ENCODE measurements around the gene TIMM44.
A peak's percentile ranks its signal among the peaks of the same experiment; 100 is the strongest.
"Not testable (repeated sequence)": the region's sequence is repeated elsewhere in the genome, so short reads cannot be mapped to it uniquely, and the experiment has no call there.

The TIMM44 gene

DNA sequence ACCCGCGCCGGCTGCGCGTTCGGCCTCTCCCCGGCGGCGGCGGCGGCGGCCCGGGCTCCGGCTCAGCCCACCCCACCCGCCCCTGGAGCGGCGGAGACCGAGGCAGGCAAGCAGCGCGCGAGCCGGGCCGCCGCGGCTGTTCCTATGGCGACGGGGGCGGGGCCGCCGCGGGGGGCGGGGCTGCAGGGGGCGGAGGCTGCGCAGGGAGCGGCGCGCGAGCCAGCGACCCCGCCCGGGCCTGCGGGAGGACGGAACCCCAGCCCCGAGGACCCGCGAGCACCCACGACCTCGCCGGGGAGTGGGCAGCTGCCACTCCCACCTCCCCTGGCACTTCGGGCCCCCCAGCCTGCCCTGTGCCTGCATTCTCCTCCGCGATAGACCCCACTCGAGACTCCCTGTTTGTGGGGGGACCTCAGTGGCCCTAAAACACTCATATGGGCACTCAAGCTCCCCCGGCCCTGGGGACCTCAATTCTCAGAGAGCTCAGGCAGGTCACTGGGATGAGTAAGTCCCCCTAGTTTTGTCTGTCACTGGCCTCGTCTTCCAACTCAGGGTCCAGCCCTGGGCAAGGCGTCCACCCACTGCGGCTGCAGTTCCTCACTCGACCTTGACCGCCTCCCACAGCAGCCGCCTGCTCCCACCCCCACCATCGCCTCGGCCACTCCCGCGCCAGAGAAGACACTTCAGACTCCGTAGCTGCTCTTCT is 17.3 kb downstream of the TIMM44 start, which contains the start of gene CTXN1:
Gene CTXN1, minus strand, starts transcription at position 115 of the 706 bp plus-strand sequence. CDS start 597 bp downstream, outside the sequence.
- DNase-seq (ENCODE audit: low read depth in 1 of 2, low spot score in 1 of 2), result peak; percentile 60 to 62

DNA sequence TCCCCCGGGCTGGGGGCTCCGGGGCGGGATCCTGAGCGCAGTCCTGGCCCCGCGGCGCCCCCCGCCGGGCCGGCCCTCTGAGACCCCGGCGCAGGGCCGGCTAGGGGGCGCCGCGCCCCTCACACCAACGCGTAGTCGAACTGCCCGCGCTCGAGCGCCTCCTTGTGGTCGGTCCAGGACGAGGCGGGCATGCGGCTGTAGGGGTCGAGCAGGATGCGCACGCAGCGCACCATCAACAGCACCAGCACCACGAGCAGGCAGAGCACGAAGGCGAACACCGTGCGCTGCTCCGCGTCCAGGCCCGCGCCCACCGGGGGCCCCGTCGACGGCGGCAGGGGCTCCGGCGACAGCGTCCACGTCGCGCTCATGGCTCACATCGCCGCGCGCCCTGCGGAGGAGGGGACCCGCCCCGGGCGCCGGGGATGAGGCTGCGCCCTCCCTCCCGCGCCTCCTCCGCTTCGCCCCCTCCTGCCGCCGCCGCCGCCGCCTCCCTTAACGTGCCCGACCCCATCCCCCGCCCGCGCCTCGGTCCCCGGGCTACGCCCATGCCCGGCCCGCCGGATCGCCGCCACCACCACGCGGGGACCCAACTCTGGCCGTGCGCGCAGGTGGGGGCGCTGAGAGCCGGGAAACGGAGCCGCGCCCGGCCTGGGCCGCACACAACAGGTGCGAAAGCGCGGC is 18.2 kb downstream of the TIMM44 start:
- peak; percentile 44 to 67 for DNase-seq (ENCODE audit: low read depth in 1 of 2, low spot score in 1 of 2)

DNA sequence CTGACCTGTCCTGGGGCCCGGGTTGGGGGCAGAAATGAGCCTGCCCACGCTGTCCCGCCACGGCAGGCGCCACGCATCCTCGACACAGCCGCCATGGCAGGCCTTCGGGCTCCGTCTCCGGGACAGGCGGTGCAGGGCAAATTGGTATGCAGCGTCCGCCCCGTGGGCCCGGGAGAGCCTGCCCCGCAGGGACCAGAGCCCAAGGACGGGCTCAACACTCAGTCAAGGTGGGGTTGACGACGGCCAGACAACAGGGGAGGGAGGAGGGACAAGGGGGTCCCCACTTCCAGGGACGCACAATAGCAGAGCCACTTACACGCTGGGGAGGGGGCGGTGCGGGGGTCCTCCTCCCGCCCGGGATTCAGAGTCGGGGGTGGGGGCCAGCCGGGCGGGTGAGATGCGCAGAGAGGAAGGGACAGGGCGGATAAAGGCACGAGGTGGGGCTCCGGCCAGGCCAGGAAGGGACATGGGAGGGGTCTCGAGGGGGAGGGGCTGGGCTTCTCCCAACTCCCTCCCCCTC is 18.8 kb downstream of the TIMM44 start:
- DNase-seq (ENCODE audit: low read depth in 1 of 2, low spot score in 1 of 2), result no peak

DNA sequence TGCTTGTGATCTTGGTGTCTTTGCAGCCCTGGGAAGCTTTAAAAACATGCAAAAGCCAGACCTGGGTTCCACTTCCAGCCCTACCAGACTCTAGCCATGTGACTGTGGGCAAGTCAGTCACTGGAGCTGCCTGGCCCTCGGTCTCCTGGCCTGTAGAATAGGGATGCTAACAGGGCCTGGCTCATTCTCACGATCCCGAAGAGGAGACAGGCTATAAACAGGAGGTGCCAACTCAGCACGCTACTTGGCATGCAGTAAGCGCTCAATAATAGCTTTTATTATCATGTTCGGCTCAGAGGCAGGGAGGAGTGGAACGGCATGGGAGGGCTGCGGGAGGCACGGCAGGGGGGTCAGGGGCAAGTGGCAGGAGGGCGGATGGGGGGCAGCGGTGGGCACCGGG is 19.2 kb downstream of the TIMM44 start:
- no peak for DNase-seq (ENCODE audit: low read depth in 1 of 2, low spot score in 1 of 2)

DNA sequence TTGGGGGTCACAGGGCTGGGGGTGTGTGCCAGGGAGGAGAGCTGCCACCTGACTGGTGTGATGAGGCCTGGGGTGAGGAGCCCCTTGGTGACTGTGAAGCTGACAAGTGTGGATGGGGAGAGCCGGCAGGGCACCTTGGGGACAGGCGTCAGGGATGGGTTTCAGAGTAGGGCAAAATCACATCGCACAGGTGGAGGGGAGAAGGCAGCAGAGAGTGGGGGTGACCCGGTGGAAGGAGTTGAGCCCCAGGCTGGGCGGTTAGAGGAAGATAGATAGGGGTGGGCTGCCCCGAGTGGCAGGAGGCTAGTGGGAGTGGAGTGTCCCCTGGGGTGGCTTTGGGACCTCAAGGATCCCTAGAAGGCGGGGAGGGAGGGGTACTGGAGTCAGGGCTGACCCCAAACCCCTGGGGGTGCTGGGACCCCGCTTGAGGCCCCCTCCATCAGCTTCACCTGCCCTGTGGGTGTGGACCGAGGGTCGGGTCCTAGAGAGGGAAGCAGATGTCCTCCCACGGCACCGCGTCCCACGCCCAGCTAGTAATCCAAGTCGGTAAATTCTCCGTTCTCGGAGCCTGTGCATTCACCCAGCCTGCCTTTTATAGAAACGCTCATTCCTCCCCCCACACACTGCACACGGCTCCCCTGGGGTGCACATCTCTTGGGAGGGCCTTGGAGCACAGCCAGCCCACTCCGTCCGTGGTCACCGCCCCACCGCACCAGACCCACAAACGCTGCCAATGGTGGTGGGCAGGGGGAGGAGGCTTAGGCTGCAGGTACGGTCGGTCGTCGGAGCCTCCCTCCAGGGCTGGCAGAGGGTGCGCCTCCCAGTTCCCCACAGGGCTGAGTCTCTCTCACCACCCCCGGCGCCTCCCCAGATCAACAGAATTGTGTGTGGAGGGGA is 19.9 kb downstream of the TIMM44 start:
- no peak for DNase-seq (ENCODE audit: low read depth in 1 of 2, low spot score in 1 of 2)

DNA sequence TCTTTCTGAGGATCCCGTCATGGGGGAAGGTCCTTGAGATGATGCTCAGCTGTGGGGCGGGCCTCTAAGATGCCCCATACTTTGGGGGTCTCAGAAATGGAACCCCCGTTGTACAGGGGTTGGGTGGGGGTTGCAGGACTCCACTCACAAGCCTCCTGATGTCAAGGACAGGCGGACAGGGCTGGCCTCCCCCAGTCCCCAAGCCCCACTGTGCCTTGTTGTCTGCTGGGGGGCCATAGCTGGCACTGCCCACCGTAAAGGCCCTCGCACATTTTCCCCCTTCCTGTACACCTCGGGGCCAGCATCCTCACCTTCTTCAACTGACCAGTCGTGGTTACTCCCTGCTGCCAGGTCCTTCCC is 20.6 kb downstream of the TIMM44 start:
- no peak for DNase-seq (ENCODE audit: low read depth in 1 of 2, low spot score in 1 of 2)

DNA sequence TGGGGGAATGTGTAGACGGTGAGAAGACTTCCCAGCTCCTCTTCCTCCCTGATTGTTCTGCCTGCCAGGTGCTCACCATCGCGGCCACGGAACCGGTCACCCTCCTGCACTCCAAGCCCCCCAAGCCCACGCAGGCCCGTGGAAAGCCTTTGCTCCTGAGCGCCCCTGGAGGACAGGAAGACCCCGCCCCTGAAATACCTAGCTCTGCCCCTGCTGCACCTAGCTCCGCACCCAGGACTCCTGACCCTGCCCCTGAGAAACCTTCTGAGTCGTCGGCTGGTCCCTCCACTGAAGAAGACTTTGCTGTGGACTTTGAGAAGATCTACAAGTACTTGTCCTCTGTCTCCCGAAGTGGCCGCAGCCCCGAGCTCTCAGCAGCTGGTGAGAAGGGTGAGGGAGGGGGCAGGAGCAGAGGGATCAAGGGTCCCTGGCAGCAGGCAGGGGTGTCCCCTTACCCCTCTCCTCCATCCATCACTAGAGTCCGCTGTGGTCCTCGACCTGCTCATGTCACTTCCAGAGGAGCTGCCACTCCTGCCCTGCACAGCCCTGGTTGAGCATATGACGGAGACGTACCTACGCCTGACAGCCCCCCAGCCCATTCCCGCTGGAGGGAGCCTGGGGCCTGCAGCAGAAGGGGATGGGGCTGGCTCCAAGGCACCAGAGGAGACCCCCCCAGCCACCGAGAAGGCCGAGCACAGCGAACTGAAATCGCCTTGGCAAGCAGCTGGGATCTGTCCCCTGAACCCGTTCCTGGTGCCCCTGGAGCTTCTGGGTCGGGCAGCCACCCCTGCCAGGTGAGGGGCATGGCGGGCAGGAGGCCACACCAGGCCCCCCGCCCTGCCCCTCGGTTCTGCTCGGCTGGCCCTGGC is 21.3 kb downstream of the TIMM44 start:
- DNase-seq (ENCODE audit: low read depth in 1 of 2, low spot score in 1 of 2), result no peak

DNA sequence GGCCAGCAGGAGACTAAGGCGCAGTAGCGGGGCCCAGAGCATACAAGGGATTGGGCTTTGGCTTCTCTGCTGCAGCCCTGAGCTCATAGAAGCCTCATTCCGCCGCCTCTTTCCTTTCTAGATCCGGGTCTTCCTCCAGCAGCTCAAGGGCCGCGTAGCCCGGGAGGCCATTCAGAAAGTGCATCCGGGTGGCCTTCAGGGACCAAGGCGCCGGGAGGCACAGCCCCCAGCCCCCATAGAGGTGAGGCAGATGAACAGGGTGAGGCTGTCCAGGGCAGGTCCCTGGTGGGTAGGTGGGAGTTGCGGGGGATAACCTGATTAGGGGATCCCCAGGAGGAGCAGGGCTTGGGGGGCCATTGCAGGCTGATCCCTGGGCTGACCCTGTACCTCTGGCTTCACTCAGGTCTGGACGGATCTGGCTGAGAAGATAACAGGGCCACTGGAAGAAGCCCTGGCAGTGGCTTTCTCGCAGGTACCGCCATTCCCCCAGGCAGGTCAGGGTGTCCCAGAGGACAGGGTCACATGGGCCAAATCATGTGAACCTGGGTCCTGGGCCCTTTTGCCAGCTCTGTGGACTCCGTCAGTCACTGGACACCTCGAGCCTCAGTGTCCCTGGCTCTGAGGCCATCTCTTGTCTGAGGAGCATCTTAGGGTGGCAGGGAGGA is 22.0 kb downstream of the TIMM44 start:
- no peak for DNase-seq (ENCODE audit: low read depth in 1 of 2, low spot score in 1 of 2)

DNA sequence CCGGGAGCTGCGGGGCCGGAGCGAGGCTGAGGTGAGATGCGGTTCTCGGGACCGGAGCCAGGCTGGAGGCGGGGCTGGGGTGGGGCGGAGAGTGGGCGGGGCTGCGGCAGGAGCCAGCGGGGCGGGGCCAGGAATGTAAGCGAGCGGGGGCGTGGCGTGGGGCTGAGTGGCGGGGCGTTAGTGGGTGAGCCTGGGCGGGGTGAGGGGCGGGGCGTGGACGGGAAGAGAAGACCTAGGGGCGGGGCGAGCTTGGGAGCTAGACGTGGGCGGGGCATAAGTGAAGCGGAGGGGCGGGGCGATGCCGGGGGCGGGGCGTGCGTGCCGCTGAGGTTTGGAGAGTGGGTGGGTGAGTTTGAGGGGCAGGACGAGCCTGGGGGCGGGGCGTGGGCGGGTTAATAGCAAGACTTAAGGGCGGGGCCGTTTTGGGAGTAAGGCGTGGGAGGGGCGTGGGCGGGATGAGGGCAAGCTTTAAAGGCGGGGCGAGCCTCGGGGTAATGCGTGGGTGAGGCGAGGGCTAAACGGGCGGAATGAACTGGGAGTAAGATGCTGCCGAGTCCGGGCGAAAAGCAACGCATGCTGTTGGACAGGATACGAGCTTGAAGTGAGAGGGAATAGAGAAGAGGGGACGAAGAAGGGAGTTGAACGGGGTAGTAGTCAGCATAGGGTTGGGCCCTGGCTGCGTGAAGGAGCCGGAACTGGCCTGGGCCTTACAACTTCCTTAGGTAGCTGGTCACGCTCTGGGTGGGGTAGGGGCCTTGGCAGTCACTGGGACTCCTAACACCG is 22.8 kb downstream of the TIMM44 start:
- peak; percentile 97 to 99 for DNase-seq (ENCODE audit: low read depth in 1 of 2, low spot score in 1 of 2)

DNA sequence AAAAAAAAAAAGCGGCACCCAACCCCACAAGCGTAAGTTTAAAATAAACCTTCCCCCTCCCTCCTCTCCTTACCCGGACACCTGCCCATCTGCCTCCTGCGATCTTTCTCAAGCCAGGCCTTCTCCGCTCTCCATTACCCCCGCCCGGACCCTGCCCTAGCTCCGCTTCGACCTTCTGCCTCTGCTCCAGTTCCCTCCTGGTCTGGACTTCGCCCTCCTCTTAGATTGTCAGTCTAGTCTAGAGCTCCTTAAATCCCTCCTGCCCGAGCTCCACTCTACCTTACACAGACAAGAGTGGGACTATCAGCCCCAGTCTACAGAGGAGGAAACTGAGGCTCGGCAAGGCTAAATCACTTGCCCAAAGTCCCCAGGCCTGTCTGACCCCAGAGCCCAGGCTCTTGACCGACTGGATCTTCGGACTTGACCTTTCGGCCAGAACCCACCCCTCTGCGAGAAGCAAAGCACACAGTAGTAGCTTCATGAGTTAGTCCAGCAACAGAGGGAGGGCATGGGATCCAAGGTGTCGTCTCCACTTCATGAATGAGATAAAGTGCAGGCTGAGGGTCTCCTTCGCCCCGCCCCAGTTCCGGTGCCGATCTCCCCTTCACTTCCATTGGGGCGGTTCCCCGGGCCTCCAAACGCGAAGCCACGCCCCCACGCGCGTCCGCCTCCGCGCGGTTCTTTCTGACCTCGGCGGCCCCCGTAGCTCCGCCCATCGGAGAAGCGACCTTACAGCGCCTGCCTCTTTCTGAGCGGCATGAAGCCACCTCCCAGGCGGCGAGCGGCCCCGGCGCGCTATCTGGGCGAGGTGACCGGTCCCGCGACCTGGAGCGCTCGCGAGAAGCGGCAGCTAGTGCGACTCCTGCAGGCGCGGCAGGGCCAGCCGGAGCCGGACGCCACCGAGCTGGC is 23.6 kb downstream of the TIMM44 start, which contains the start of gene SNAPC2:
Gene SNAPC2, plus strand, starts transcription at position 729 of the 909 bp plus-strand sequence. Its CDS starts 29 bp downstream, at position 758.
- DNase-seq (ENCODE audit: low read depth in 1 of 2, low spot score in 1 of 2), result peak; percentile 95 to 96

DNA sequence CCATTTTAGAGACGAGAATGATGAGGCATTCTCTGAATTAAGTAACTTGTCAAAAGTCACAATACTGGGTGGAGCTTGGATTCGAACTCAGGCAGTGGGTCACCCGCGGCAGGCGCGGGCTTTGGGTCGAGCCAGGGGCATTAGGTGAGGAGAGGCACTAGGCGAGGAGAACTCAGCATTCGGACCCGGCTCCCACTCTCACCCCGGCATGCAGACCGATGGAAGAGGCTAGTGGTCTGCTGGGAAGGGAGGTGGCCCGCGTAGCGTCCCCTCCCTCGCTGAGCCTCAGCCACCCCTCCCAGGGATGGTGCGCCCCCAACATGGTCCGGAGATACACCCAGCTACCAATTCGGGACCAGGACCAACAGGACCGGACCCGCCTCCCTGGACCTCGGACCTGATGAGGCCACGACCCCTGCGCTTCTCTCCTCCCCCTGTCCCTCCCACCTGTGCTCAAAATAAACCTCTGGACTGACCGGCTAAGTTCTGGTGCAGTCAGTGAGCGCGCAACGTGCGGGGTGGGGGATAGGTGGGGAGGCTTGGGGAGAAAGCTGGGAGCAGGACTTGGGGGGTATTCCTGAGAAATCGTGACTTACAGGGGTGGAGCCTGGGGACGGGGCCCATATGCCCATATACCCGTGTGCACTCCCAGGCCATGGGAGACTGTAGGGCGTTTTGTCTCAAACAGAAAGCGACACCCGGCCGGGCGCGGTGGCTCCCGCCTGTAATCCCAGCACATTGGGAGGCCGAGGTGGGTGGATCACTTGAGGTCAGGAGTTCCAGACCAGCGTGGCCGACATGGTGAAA is 24.6 kb downstream of the TIMM44 start:
- DNase-seq (ENCODE audit: low read depth in 1 of 2, low spot score in 1 of 2), result no peak

DNA sequence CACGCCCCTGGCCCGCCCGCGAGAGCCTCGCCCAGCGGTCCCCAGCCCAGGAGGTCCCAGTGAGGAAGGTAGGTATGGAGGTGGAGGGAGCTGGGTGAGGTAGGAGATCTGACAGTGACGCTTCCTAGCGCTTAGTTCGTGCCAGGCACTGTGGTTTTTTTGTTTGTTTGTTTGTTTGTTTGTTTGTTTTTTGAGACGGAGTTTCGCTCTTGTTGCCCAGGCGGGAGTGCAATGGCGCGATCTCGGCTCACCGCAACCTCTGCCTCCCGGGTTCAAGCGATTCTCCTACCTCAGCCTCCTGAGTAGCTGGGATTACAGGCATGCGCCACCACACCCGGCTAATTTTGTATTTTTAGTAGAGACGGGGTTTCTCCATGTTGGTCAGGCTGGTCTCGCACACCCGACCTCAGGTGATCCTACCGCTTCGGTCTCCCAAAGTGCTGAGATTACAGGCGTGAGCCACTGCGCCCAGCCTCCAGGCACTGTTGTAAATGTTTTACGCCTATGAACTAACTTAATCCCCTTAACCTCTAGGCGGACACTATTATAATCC is 25.3 kb downstream of the TIMM44 start:
- not testable (repeated sequence) for DNase-seq (ENCODE audit: low read depth in 1 of 2, low spot score in 1 of 2)

DNA sequence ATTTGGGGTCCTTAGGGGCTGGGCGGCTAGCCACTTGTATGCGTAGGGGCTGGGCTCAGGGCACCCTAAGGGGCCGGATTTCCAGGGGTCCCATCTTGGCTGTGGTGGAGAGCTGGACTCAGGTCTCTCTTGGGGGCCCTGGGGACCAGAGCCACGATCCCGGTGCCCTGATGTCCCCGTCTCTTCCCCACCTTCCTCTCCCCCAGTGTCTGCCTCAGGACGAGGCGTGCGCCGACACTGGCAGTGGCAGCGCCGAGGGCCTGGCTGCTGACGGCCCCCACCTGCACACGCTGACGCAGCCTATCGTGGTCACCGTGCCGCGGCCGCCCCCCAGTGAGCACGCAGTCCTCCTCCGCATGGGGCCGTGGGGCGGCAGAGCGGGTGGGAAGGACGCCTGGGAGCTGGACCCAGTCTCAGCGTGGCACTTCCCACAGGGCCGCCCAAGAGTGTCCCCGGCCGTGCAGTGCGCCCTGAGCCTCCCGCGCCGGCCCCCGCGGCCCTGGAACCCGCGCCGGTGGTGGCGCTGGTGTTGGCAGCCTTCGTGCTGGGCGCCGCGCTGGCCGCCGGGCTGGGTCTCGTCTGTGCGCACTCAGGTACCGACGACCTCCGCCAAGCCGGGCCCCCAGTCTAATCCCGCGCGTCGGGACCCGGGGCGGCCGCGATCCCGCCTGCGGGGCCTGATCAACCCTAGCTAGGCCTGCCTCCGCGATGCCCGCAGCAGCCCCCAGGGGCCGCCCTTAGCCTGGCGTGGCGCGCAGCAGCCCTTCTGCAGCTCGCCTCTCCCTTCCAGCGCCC is 26.0 kb downstream of the TIMM44 start:
- no peak for DNase-seq (ENCODE audit: low read depth in 1 of 2, low spot score in 1 of 2)

DNA sequence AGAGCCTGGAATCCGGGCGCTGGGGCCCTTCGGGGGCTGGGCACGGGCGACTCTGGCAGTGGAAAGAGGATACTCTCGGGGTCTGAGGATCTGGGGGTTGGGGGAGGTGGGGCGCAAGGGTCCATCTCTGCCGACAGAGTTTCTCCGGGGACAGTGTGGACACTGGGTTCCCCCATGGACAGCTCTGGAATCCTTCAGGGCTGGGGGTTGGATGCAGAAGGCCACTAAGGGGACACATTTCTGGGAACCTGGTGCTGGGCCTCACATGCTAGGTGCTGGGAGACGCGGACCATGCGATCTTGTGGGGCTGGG is 26.6 kb downstream of the TIMM44 start:
- no peak for DNase-seq (ENCODE audit: low read depth in 1 of 2, low spot score in 1 of 2)

DNA sequence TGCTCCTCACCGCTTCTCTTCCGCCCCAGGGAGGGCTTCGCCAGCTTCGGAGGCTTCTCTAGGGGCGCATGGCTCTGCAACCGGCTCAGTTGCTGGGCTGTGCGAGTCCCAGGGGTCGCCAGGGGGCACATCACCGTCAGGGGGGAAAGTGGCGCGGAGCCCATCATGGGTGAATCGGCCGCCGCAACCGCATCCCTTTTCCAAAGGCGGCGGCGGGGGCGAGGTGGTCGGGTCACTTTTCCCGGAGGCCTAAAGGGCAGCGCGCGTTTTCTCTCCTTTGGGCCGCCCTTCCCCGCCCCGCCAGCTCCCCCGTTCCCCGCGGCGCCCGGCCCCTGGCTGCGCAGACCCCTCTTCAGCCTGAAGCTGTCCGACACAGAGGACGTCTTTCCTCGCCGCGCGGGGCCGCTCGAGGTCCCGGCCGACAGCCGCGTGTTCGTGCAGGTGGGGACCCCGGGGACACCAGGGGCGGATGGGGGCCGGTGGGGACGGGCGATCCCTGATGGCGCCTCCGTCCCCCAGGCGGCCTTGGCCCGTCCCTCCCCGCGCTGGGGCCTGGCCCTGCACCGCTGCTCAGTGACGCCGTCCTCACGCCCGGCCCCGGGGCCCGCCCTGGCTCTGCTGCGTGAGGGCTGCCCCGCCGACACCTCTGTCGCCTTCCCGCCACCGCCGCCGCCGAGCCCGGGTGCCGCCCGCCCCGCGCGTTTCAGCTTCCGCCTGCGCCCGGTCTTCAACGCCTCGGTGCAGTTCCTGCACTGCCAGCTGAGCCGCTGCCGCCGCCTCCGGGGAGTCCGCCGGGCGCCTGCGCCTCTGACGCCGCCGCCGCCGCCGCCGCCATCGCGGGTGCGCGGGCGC is 27.1 kb downstream of the TIMM44 start:
- peak in 1 of 2 donors; percentile 46 for DNase-seq (ENCODE audit: low read depth in 1 of 2, low spot score in 1 of 2)

Measured in activated CD4-positive, alpha-beta T cell treated with anti-CD3 and anti-CD28 coated beads, Interleukin-2, amount 50 U/mL, for 24 hours (primary cell).